Caki2 (cell line): ENCODE data around the gene ELOA. TPM values are rescaled to one million over a fixed set of nuclear protein-coding genes. Genes with fewer than 3 reads are reported as not detected.
A peak's percentile ranks its signal among the peaks of the same experiment; 100 is the strongest.

Experiments used
- DNase-seq: peaks from one replicate; pipeline ENCODE4 v3.0.0-alpha.2; 2015; ENCODE audit warnings: low read depth
- in situ Hi-C: cut with HindIII; loops from 2 replicates; pipeline ENCODE4 v1.10.0; 2016; ENCODE audit warnings: low sequenced_read_pairs, low pct_unique_long_range_greater_than_20kb, mixed read lengths
- total RNA-seq: library from RNA; depleted of rRNA; stranded (reverse); fragments of >200 nt; shearing (Covaris generic); gene quantifications from 2 replicates; pipeline ENCODE4 v1.2.3, GENCODE V29; 2014; ENCODE audit warnings: low replicate concordance; rRNA removed

ELOA gene
- total RNA-seq: 18.6 and 21.6 TPM in 2 replicates

- in situ Hi-C loops: no loop called here
- DNase-seq: peak; percentile 67
Measured at GRCh38 chr1:23743287-23744152, at the start of gene ELOA. TSS of gene ELOA (plus strand) at chr1:23743471. CDS start at chr1:23743504, 33 bp downstream.

- in situ Hi-C loops: no loop called here
- no peak for DNase-seq
Measured at GRCh38 chr1:23693599-23693998, 49.7 kb upstream of the ELOA start.

GRCh38 chr1:23694371-23694770 is 48.9 kb upstream of the ELOA start:
- in situ Hi-C loops: no loop called here
- no peak for DNase-seq

GRCh38 chr1:23695667-23696066 is 47.6 kb upstream of the ELOA start:
- no peak for DNase-seq
- in situ Hi-C loops: no loop called here

GRCh38 chr1:23696335-23696989 is 46.8 kb upstream of the ELOA start:
- no peak for DNase-seq
- in situ Hi-C loops: no loop called here

- in situ Hi-C loops: no loop called here
- no peak for DNase-seq
Measured at GRCh38 chr1:23698466-23698865, 44.8 kb upstream of the ELOA start.

GRCh38 chr1:23699280-23700179 is 43.7 kb upstream of the ELOA start:
- in situ Hi-C loops: no loop called here
- no peak for DNase-seq

GRCh38 chr1:23701310-23701709 is 42.0 kb upstream of the ELOA start:
- in situ Hi-C loops: no loop called here
- DNase-seq: no peak

GRCh38 chr1:23701996-23702395 is 41.3 kb upstream of the ELOA start:
- no peak for DNase-seq
- in situ Hi-C loops: no loop called here

GRCh38 chr1:23704834-23705495 is 38.3 kb upstream of the ELOA start:
- in situ Hi-C loops: no loop called here
- no peak for DNase-seq

GRCh38 chr1:23709229-23709628 is 34.0 kb upstream of the ELOA start:
- in situ Hi-C loops: no loop called here
- DNase-seq: no peak

- in situ Hi-C loops: no loop called here
- DNase-seq: peak; percentile 32
Measured at GRCh38 chr1:23718482-23718881, 24.8 kb upstream of the ELOA start.

- in situ Hi-C loops: no loop called here
Measured at GRCh38 chr1:23719162-23719820, 24.0 kb upstream of the ELOA start.

GRCh38 chr1:23720256-23720995 is 22.8 kb upstream of the ELOA start:
- in situ Hi-C loops: no loop called here
- DNase-seq: no peak

More at GRCh38 chr1:23719162-23719820, 24.0 kb upstream of the ELOA start:
- no peak for DNase-seq

GRCh38 chr1:23722652-23723051 is 20.6 kb upstream of the ELOA start:
- in situ Hi-C loops: no loop called here
- DNase-seq: no peak

- no peak for DNase-seq
- in situ Hi-C loops: no loop called here
Measured at GRCh38 chr1:23726686-23727085, 16.6 kb upstream of the ELOA start.

- in situ Hi-C loops: no loop called here
Measured at GRCh38 chr1:23727362-23727811, 15.9 kb upstream of the ELOA start.

More at GRCh38 chr1:23727362-23727811, 15.9 kb upstream of the ELOA start:
- DNase-seq: no peak
